SK-N-SH (cell line): ENCODE data around the gene SMIM10. TPM values are rescaled to one million over a fixed set of nuclear protein-coding genes. Genes with fewer than 3 reads are reported as not detected.

Experiments
- CTCF ChIA-PET: fragments of 300-600, 350-600 bp; formaldehyde crosslinking; extraction: SDS; loops from one replicate; lab custom pipeline; 2021; lab: Yijun Ruan, JAX
- POLR2A ChIA-PET: fragments of 350-600 bp; sonication (Branson Sonifier 250); formaldehyde crosslinking; extraction: SDS; loops from one replicate; lab custom pipeline; 2020; ENCODE audit warnings: antibody characterized with exemption, inconsistent platforms; lab: Yijun Ruan, JAX
- DNase-seq: peaks from one replicate; pipeline ENCODE4 v3.0.0; 2012
- H2AFZ ChIP-seq: fragments of 200-600 bp; sonication (generic); 2 replicates; pipeline ENCODE4 v1.8.1; 2016; ENCODE audit warnings: antibody characterized with exemption, mild to moderate bottlenecking, low read depth
- H3F3A ChIP-seq: fragments of 200-600 bp; sonication (generic); replicated peaks from 2 replicates; pipeline ENCODE3; 2016; ENCODE audit warnings: antibody characterized with exemption, mild to moderate bottlenecking; ENCODE audit not compliant: insufficient read depth
- H3K27ac ChIP-seq, 2 experiments: fragments of 200-500 bp in 1 of 2; fragments of 200-600 bp in 1 of 2; sonication (Bioruptor generic) in 1 of 2; sonication (generic), shearing (Covaris generic) in 1 of 2; 2 replicates each; pipeline versions ENCODE4 v1.5.1 to v1.6.1; 2014 to 2016; ENCODE audit warnings: low read depth in 2 of 2, inconsistent platforms in 1 of 2, low read length in 1 of 2, mild to moderate bottlenecking in 1 of 2, mixed read lengths in 1 of 2
- H3K27me3 ChIP-seq: fragments of 200-600 bp; sonication (generic), shearing (Covaris generic); 2 replicates; pipeline ENCODE4 v1.6.1; 2016; ENCODE audit warnings: mixed run types; ENCODE audit not compliant: insufficient read depth
- H3K36me3 ChIP-seq, 2 experiments: fragments of 200-500 bp in 1 of 2; fragments of 200-600 bp in 1 of 2; sonication (Bioruptor generic) in 1 of 2; sonication (generic) in 1 of 2; replicated peaks in 1 of 2; 2 replicates each; pipeline versions ENCODE3 to v1.5.1; 2014 to 2016; ENCODE audit warnings: low read length in 1 of 2, mild to moderate bottlenecking in 1 of 2; ENCODE audit not compliant: insufficient read depth in 2 of 2, control insufficient read depth in 1 of 2
- H3K4me1 ChIP-seq, 2 experiments: fragments of 200-500 bp in 1 of 2; fragments of 200-600 bp in 1 of 2; sonication (Bioruptor generic) in 1 of 2; sonication (generic), shearing (Covaris generic) in 1 of 2; 2 replicates each; pipeline versions ENCODE4 v1.5.1 to v1.6.1; 2014 to 2016; ENCODE audit warnings: low read depth in 1 of 2, low read length in 1 of 2, mixed run types in 1 of 2; ENCODE audit not compliant: insufficient read depth in 2 of 2, control insufficient read depth in 1 of 2
- H3K4me2 ChIP-seq: fragments of 200-600 bp; sonication (generic), shearing (Covaris generic); 2 replicates; pipeline ENCODE4 v1.6.1; 2017; ENCODE audit warnings: mixed run types
- H3K4me3 ChIP-seq, 2 experiments: fragments of 200-500 bp in 1 of 2; fragments of 200-600 bp in 1 of 2; sonication (Bioruptor generic) in 1 of 2; sonication (generic), shearing (Covaris generic) in 1 of 2; 2 replicates each; pipeline versions ENCODE4 v1.5.1 to v1.8.1; 2014 to 2016; ENCODE audit warnings: low read depth in 2 of 2, inconsistent platforms in 1 of 2, low read length in 1 of 2, mild to moderate bottlenecking in 1 of 2, mixed read lengths in 1 of 2, moderate library complexity in 1 of 2
- H3K79me2 ChIP-seq: fragments of 200-600 bp; sonication (generic); 2 replicates; pipeline ENCODE4 v1.8.1; 2017; ENCODE audit warnings: mild to moderate bottlenecking; ENCODE audit not compliant: insufficient read depth
- H3K9ac ChIP-seq: fragments of 200-600 bp; sonication (generic); 2 replicates; pipeline ENCODE4 v1.6.1; 2017; ENCODE audit warnings: mixed run types
- H3K9me2 ChIP-seq: fragments of 200-600 bp; sonication (generic); 2 replicates; pipeline ENCODE4 v1.6.1; 2017; ENCODE audit warnings: mixed run types
- H3K9me3 ChIP-seq: fragments of 200-600 bp; sonication (generic); 2 replicates; pipeline ENCODE4 v1.6.1; 2017; ENCODE audit warnings: mixed run types, mild to moderate bottlenecking, moderate library complexity
- H4K20me1 ChIP-seq: fragments of 200-600 bp; sonication (generic); 2 replicates; pipeline ENCODE4 v1.6.1; 2017; ENCODE audit warnings: mild to moderate bottlenecking, mixed run types; ENCODE audit not compliant: insufficient read depth
- CHD2 ChIP-seq: fragments of 150-350 bp; IDR thresholded peaks from 2 replicates; pipeline ENCODE4 v1.6.1; 2018; ENCODE audit warnings: low read length; ENCODE audit not compliant: partially characterized antibody
- CTCF ChIP-seq: fragments of 200-600 bp; sonication (generic); IDR thresholded peaks from 2 replicates; pipeline ENCODE4 v1.6.1; 2017; ENCODE audit warnings: antibody characterized with exemption, mild to moderate bottlenecking, moderate library complexity
- EP300 ChIP-seq, 2 experiments: IDR thresholded peaks; 2 replicates each; pipeline versions ENCODE4 v1.4.0 to v1.6.1; 2012; ENCODE audit warnings: borderline replicate concordance in 1 of 2, low read depth in 1 of 2, low read length in 1 of 2
- FOSL2 ChIP-seq: IDR thresholded peaks from 2 replicates; pipeline ENCODE4 v1.4.0; 2012; ENCODE audit warnings: low read depth, mild to moderate bottlenecking, moderate library complexity, borderline replicate concordance
- GABPA ChIP-seq: IDR thresholded peaks from 2 replicates; pipeline ENCODE4 v1.4.0; 2012; ENCODE audit warnings: low read depth, mild to moderate bottlenecking
- IRF3 ChIP-seq: fragments of 150-350 bp; IDR thresholded peaks from 2 replicates; pipeline ENCODE4 v1.6.1; 2016; ENCODE audit warnings: mild to moderate bottlenecking, low read depth, low read length
- MAX ChIP-seq: IDR thresholded peaks from 2 replicates; pipeline ENCODE4 v1.4.0; 2012; ENCODE audit warnings: low read depth
- MXI1 ChIP-seq: IDR thresholded peaks from 2 replicates; pipeline ENCODE4 v1.6.1; 2012; ENCODE audit warnings: mild to moderate bottlenecking, low read depth, low read length, improper control_type of control experiment
- NFIC ChIP-seq: IDR thresholded peaks from 2 replicates; pipeline ENCODE4 v1.4.0; 2012; ENCODE audit warnings: borderline replicate concordance
- NRF1 ChIP-seq: IDR thresholded peaks from 2 replicates; pipeline ENCODE4 v1.6.1; 2012; ENCODE audit warnings: low read depth, mild to moderate bottlenecking, low read length
- POLR2AphosphoS5 ChIP-seq: IDR thresholded peaks from 2 replicates; pipeline ENCODE4 v1.6.1; 2012; ENCODE audit warnings: low read depth, low read length
- RAD21 ChIP-seq: IDR thresholded peaks from 2 replicates; pipeline ENCODE4 v1.6.1; 2012; ENCODE audit warnings: mild to moderate bottlenecking, low read length
- RFX5 ChIP-seq: IDR thresholded peaks from 2 replicates; pipeline ENCODE4 v1.6.1; 2012; ENCODE audit warnings: mild to moderate bottlenecking, improper control_type of control experiment, low read length
- SIN3A ChIP-seq: IDR thresholded peaks from 2 replicates; pipeline ENCODE4 v1.6.1; 2012; ENCODE audit warnings: low read depth, mild to moderate bottlenecking, low read length, moderate library complexity, borderline replicate concordance
- USF1 ChIP-seq: IDR thresholded peaks from 2 replicates; pipeline ENCODE4 v1.4.0; 2012; ENCODE audit warnings: low read depth, borderline replicate concordance
- USF2 ChIP-seq: fragments of 150-350 bp; IDR thresholded peaks from 2 replicates; pipeline ENCODE4 v1.6.1; 2017; ENCODE audit warnings: antibody characterized with exemption, low read length, low read depth, borderline replicate concordance
- ZBTB33 ChIP-seq: IDR thresholded peaks from 2 replicates; pipeline ENCODE4 v1.4.0; 2012; ENCODE audit warnings: low read depth, borderline replicate concordance
- WGBS: methylation state at CpG from one replicate; pipeline ENCODE4 v1.1.6; 2017; ENCODE audit warnings: low lambda C conversion rate; 5-methylcytosine and 5-hydroxymethylcytosine counted together
- polyA plus RNA-seq, 3 experiments: library from polyadenylated mRNA; depleted of rRNA; stranded (reverse); fragments of >200 nt; gene quantifications; 2 replicates each; pipeline ENCODE4 v1.2.3, GENCODE V29; 2012

SMIM10 gene
- polyA plus RNA-seq, 1 of the 3 experiments (the other 2 are of a cell fraction) = 3.2 TPM

GRCh38 chrX:135000516-135000915 is 9.7 kb downstream of the SMIM10 start:
- no peaks in the 10 kb centered on the region for H4K20me1 ChIP-seq
- H2AFZ ChIP-seq = peak overlapping the region; percentile 60; the same call in 1 of the 2 replicates
- no peaks in the 10 kb centered on the region; the same call in 1 of the 2 replicates for H3K27me3 ChIP-seq
- DNase-seq = no peak
- POLR2A ChIA-PET = no interaction called here
- H3K9me3 ChIP-seq = no peaks in the 10 kb centered on the region
- H3K9ac ChIP-seq = no peak overlapping the region
- H3K36me3 ChIP-seq = no peaks in the 10 kb centered on the region
- peak overlapping the region in 1 of 2 experiments; percentile 39; a peak in 1 of 4 replicates for H3K27ac ChIP-seq
- CTCF ChIA-PET = interaction anchor here (1.1 to 2.6 kb wide), 5 partner anchors 12 to 87 kb away, joined by 3 to 14 read pairs (median 6); no protein-coding TSS in a partner anchor
- peaks cover 3% of the 10 kb centered on the region for H3F3A ChIP-seq
- peaks cover 0 to 9% of the 10 kb centered on the region in 2 experiments; a peak in 3 of 4 replicates for H3K4me1 ChIP-seq
- H3K9me2 ChIP-seq = no peaks in the 10 kb centered on the region
- WGBS = 9% methylated on average over 1 of the region's 1 CpG
- H3K4me3 ChIP-seq = no peak overlapping the region
- no peaks in the 10 kb centered on the region for H3K79me2 ChIP-seq
- H3K4me2 ChIP-seq = no peak overlapping the region
- TF ChIP-seq FOSL2 (peak; percentile 20; the same call in 1 of the 2 replicates), RFX5 (no peak)
- TF ChIP-seq, all 33 proteins: peak for 1

GRCh38 chrX:135003876-135004623 is 13.3 kb downstream of the SMIM10 start:
- TF ChIP-seq SIN3A = no peak
- no peak for TF ChIP-seq RAD21
- TF ChIP-seq NFIC = no peak
- TF ChIP-seq CHD2 = no peak
- no peak for TF ChIP-seq USF2
- no peak for TF ChIP-seq GABPA
- no peak for TF ChIP-seq IRF3
- peak; percentile 37; the same call in 1 of the 2 replicates for TF ChIP-seq MXI1
- TF ChIP-seq RFX5 = no peak
- TF ChIP-seq USF1 = no peak
- peak; percentile 62 for TF ChIP-seq NRF1
- TF ChIP-seq EP300 (IDR thresholded peaks at IDR 0.05; ENCODE audit: borderline replicate concordance in 1 of 2, low read depth in 1 of 2, low read length in 1 of 2) = no peak
- peak; percentile 40; the same call in 1 of the 2 replicates for TF ChIP-seq MAX
- peak; percentile 56; the same call in 1 of the 2 replicates for TF ChIP-seq POLR2AphosphoS5
- no peak for TF ChIP-seq ZBTB33
- TF ChIP-seq CTCF = no peak
- TF ChIP-seq, all 33 proteins: peak for 4

More at GRCh38 chrX:135003876-135004623, 13.3 kb downstream of the SMIM10 start:
- DNase-seq = peak; percentile 89
- Histone ChIP-seq H2AFZ (peak overlapping the region; percentile 84), H3F3A (peaks cover 3% of the 10 kb centered on the region), H3K9me3 (no peaks in the 10 kb centered on the region), H3K36me3 (no peaks in the 10 kb centered on the region), H3K79me2 (no peaks in the 10 kb centered on the region), H3K4me2 (peak overlapping the region; percentile 63), H4K20me1 (no peaks in the 10 kb centered on the region), H3K27ac (peak overlapping the region; percentile 48 to 69; a peak in 3 of 4 replicates), H3K9ac (peak overlapping the region; percentile 34; the same call in 1 of the 2 replicates), H3K27me3 (peaks cover 10% of the 10 kb centered on the region; the same call in 1 of the 2 replicates), H3K4me3 (peak overlapping the region; percentile 51 to 56), H3K9me2 (no peaks in the 10 kb centered on the region), H3K4me1 (peaks cover 0 to 9% of the 10 kb centered on the region in 2 experiments; a peak in 2 of 4 replicates)
- POLR2A ChIA-PET = interaction anchor here (0.6 to 1.3 kb wide), 2 partner anchors 48 to 535 kb away, joined by 3 to 4 read pairs; partner anchors contain the start of gene RTL8A
- WGBS = 17% methylated on average over 26 of the region's 35 CpGs
- CTCF ChIA-PET = interaction anchor here (0.6 to 3.2 kb wide), 2 partner anchors 10 to 39 kb away, joined by 3 to 12 read pairs; no protein-coding TSS in a partner anchor
